ENCODE data around the gene ECI1.
A peak's percentile ranks its signal among the peaks of the same experiment; 100 is the strongest.

The ECI1 gene, protein sequence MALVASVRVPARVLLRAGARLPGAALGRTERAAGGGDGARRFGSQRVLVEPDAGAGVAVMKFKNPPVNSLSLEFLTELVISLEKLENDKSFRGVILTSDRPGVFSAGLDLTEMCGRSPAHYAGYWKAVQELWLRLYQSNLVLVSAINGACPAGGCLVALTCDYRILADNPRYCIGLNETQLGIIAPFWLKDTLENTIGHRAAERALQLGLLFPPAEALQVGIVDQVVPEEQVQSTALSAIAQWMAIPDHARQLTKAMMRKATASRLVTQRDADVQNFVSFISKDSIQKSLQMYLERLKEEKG

DNA sequence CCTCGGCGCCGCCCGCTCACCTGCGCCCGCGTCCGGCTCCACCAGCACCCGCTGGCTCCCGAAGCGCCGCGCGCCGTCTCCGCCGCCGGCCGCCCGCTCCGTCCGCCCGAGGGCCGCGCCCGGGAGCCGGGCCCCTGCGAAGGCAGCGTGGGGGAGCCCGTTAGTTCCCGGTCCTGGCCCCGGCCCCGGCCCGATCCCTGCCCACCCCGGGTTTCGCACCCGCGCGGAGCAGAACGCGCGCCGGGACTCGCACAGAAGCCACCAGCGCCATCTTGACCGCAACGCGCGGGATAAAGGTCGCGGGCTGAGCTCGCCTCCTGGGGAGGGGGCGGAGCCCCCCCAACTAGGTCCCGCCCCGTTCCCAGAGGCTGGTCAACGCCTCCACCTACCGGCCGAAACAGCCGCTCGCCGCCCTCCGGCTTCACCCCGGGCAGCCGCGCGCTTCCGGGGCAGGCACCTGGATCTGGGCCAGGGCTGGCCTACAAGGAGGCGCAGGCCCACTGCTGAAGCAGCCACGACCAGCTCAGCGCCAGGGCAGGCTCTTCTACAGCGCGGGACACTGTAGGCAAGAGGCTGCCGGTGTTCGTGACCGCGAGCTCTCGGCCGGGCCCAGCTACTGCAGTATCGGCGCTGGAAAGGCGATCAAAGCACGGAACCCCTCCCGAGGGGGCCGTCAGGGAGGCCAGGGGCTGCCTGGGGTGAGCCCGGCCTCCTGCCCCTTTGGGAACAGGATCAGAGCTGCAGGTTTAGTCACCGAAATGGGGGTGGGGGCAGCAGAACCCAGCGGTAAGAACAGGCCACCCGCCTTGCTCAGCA is at the start of gene ECI1:
Gene ECI1, minus strand, starts transcription at position 292 of the 816 bp plus-strand sequence. Its CDS starts 21 bp downstream, at position 271.
- DNase-seq: peak; percentile 81

DNA sequence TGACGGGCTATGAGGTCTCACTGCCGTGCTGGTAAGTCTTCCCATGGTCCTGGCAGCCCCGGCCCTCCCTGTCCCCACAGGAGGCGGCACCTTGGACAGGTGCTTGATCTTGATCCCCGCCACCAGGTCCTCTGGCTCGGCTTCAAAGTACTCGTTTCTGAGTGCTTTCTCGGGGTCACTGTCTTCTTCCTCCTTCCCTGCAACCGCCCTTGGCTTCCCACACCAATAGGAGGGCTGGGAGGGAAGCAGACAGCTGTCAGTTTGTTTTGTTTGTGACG is 48.5 kb upstream of the ECI1 start:
- no peak for DNase-seq

DNA sequence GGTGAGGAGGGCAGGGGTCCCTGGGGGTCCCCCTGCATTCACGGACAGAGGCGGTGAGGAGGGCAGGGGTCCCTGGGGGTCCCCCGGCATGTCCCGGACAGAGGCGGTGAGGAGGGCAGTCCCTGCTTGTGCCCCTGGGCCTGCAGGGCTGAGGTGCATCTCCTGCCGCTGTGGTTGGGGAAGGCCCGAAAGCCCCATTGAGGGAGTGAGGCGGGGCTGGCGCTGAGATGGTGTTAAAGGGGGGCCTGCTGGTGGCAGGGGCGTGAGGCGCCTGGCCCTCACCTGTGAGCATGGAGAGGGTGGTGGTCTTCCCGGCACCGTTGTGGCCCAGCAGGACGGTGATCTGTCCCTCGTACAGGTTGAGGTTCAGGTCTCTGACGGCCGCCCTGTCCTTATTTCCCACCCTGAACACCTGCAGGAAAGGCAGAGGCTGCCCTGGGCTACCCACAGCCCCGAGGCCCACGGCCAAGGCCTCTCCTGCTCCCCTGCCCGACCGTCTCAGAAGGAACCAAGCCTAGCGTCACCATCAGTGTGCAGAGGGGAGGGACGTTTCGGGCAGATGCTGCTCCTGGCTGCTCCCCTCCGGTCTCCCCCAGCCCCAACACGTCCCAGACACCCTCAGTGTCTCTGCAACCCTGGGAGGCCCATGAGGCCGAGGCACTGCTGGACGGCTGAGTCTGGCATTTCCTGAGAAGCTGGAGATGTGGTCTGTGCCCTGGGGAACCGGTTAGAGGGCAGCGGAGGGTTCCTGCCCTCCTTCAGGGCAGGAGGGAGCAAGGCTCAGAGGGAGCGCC is 47.9 kb upstream of the ECI1 start:
- no peak for DNase-seq

DNA sequence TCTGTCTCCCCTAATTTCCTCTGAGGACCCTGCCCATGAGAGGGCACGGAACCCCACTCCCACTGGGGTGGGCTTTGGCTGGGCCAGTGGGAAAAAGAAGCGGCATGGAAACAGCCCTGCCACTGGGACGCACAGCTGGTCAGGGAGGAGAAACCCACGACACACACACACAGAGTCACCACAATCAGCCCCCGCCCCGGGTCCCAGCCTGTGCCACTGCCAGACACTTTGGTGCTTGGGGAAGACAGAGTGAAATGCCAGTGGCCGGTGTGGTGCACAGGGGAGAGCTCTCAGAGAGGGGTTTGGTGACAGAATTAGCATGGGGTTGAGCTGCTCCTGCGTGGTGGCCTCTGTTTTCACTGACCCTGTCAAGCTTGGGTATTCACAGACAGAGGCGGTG is 47.2 kb upstream of the ECI1 start:
- no peak for DNase-seq

DNA sequence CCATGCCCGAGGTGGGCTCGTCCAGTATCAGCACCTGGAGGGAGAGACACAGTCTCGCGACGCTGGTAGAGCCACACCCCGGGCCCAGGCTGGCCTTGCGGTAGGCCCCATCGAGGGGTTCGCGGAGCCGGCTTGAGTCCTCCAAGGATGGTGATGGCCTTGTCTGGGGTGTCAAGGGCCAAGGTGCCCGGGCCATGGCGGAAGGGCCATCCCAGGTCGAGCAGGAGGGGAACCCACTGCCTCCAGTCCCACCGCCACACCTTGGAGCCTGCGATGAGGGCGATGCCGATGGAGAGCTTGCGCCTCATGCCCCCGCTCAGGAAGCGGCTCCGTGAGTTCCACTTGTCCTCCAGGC is 46.1 kb upstream of the ECI1 start:
- DNase-seq: no peak

DNA sequence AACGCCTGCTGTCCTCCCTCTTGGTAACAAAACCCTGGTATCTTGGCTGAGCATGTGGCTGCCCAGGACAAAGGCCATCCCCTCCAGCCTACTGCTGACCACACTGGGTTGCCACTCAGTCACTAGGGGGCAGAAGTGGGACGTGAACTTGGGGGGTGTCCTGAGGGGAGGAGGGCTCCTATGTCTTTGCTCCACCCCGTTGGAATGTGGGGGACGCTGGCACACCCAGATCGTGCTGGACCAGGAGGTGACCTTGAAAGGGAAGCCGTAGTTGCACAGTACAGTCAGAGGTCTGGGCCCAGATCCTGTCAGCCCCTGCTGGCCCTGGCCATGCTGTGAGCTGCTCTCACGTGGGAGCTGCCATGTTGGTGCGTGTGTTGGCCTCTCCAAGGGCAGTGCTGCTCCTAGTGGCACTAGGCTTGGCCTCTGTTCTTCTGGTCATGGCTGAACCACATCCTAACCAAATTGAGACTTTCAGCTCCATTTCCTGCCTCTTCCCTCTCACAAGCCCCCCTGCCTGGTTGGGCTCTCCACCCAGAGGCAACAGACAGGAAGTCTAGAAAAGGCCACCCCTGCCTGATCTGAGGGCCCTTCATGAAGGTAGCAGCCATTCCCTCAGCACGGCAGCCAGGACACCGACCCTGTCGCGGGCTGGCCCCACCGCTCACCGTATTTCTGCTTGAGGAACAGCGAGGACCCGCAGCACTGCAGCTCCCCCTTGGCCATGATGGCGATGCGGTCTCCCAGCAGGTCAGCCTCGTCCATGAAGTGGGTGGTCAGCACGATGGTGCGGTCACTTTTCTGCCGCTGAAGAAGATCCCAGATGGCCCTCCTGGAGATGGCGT is 45.5 kb upstream of the ECI1 start:
- DNase-seq: peak; percentile 11

DNA sequence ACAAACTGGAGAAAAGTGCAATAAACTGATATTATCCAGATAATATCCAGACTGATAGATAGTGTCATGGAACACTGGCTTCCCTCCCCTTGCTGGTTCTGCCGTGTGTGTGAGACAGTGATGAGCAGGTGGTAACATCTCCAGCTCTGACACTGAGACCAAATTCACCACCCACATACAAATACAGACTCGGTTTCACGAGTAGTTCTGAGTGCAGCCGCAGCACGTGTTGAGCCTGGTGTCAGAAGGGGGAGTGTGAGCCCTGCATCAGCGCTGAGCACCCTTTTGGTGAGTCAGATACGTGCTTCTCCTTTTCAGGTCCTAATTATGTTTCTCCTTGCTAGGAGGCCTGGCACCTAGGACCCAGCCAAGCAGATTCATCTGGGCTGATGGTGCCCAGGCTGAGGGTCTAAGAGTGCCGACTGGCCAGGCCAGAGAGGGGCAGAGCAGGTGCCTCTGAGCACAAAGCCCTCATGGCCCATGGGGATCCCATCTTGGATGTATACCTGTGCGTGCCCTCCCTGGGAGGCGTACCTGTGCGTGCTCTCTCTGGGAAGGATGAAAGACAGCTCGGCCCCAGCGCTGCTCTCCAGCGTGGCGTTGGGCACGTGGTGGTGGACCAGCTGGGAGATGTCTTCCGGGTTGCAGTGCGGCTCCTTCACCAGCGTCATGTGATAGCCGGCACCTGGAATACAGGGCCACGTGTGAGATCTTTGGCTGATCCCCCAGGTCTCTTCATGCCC is 43.8 kb upstream of the ECI1 start:
- DNase-seq: no peak

DNA sequence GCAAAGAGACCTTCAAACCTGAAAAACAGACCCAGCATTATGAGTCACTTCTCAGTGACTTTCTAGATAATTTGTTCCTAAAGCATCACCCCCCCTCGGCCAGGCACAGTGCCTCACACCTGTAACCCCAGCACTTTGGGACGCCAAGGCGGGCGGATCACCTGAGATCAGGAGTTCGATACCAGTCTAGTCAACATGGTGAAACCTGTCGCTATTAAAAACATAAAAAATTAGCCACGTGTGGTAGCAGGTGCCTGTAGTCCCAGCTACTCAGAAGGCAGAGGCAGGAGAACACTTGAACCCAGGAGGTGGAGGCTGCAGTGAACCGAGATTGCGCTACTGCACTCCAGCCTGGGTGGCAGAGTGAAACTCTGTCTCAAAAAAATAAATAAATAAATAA is 40.8 kb upstream of the ECI1 start:
- DNase-seq: no peak

DNA sequence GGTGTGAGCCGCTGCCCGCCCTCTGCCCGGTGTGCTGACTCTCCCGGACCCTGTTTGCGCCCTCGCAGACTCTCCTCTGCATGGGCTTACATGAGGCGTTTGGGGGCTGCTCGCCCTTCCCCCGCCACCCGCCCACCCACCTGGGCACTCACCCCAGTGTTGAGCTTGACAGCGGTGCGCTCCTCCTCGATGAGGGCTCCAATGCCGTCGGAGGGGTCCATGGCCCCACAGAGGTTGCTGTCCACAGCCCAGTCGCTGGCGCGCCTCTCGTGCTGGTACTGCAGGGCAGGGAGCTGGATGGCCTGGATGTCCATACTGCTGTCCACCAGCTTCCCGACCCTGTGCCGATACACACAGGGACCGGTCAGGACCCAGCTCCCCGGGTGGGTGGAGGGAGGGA is 37.9 kb upstream of the ECI1 start:
- DNase-seq: no peak

DNA sequence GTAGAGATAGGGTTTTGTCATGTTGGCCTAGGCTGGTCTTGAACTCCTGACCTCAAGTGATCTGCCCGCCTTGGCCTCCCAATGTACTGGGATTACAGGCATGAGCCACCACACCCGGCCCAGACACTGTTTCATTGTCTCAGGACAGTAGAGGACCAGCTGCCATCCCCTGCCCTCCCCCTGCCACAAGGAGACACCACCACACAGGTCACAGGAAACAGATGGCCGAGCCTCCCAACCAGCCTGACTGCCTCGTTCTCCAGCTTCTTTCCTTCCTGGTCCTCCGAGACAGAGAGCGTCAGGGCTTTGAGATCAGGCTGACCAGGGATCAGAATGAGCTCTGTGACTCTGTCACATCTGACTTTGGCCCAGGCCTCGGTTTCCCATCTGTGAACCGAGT is 37.3 kb upstream of the ECI1 start:
- no peak for DNase-seq

DNA sequence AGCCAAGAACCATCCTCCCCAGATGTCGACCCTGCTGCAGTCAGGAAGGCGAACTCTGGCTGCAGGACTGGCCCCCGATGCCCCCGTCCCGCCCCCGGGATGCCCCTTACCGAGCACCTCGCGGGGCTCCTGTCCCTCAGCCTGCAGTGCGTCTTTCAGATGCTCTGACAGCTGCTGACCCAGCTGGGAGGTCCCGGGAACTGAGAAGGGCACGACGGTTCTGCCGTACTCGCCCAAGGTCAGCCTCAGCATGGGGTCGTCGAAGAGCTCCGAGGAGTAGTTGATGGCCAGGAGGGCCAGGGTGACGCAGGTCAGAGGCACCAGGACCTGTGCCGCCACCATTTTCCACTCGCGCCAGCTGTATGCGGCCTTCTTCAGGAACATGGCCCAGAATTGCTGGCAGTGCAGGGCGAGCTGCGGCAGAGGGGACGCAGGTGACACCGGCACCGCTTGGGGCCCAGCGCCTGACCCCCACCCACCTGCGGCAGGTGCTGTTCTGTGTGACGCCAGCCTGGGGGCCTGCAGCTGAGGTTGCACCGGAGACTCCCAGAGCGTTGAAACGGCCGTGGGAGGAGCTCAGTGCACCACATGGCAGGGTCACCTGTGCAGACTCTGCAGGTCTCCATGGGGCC is 36.6 kb upstream of the ECI1 start:
- DNase-seq: no peak

DNA sequence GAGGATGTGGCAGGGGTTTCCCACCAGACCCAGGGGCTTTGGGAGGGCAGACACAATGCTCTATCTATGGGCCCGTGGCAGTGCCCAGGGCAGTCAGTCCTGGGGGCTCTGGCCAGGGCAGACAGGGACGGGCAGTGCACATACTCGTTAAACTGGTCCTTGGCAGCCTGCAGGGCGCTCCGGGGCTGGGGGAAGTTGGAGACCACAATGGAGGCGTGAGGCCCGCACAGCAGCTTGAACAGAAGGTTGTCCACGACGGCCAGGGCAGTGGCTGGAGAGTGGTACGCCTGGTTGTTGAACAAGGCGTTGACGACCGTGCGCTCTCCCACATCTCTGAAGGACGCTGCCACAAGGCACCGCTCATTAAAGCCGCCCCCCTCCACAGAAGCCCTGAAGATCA is 35.2 kb upstream of the ECI1 start:
- DNase-seq: no peak

DNA sequence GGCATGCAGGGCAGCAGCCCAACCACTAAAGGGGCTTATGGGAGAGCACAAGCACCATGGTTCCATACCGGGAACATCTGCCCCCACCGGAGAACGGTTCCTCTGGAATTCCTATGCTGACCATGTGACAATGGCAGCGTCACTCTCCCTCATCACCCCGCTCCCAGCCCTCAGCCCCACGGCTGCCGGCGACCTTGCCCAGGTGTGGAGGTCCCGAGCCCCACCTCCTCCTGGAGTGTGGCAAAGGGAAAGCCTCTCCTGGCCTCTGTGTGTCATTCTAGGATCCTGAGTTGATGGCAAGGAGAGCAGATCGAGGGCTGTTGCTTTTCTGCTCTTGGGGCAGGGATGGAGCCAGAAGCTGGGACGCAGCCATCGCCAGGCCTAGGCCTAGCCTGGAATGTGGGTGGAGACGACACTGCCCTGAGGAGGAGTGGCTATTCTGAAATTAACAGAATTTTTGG is 34.4 kb upstream of the ECI1 start:
- no peak for DNase-seq

DNA sequence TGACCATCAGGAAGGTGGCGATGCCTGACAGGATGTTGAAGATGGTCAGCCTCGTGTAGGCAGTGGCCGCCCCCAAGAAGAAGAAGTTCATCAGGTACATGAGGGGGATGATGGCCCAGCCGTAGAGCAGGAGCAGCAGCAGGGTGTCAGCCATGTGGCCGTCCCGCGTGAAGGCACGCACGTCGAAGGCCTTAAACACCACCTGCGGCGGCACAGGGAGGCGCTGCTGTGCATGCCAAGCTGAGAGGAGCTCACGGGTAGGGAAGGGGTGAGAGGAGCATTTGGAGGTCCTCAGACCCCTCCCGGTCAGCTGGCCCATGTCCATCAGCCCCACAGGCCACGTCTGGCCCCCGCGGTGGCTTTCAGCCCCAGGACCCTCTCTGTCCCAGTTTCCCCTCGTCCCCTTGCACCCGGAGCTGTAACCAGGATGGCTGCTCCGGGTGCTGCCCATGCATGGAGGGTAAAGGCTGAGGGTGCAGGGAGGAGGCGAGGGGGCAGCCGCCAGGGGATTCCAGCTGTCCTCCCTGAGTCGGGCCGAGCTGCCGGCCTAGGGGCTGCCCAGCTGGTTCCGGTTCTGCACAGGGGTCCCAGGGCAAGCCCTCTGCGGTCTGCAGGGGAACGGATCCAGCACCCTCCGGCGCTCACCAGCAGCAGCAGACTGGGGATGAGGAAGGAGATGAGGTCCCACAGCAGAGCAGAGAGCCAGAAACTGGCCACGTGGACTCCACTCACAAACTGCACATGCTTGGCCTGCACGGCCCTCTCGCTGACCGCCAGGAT is 33.6 kb upstream of the ECI1 start:
- DNase-seq: no peak

DNA sequence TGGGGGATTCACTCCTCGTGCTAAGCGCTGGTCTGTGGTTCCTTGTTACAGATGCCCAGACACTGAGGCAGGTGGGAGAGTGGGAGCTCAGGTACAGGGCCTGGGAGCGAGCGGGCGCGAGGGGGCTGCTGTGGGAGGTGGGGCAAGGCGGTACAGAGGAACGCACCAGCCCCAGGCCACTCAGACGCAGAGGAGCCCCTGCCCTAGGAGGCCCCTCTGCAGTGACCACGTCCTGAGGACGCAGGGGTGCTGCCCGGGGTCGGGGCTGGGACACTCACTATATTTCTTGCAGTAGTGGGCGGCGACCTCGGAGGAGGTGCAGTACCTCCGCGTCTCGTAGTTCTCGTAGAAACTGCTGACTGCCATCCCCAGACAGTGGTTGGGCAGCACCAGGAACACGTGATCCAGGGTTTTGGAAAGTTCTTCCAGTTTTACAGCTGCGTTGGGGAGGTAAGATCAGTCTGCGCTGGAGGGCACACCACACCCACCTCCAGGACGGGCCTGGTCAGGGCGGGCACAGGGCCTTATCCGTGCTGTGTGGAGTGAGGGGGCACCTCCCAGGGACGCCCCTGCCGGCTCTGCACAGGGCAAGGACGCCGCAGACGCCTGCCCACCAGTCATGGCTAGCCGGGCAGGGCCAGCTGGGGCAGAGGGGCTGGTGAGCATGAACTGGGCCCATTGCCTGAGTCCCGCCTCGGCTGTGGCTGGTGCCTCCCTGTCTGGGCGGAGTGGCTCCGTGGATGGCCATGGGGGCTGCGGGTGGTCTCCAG is 32.8 kb upstream of the ECI1 start:
- no peak for DNase-seq

DNA sequence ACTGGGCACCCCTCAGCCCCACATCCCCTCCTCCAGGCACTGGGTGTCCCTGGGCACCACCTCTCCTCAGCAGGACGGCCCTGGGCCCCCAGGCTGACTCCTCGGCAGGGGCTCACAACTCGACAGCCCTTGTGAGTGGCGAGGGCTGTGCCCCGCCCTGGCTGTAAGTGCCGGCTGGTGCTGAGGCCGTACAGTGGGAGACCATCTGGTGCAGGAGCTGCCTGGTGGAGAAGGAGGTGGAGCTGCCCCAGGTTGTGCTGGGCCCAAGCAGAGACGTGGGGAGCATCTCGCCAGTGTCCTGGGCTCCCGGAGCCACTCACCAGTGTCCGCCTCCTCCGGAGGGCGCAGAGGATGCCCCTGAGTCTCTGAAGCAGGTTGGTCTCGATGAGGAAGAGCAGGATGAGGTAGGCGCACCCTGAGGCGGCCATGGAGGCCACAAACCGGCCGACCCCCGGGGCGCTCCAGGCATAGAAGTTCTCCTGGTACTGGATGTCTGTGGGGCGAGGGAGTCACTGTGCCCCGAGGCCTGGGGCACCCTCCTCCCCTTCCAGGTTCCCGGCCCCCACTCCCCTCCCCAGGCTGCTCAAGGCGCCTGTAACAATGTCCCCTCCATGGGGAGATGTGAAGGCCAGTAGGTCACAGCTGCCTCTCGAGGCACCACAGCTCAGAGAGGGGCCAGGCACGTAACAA is 31.6 kb upstream of the ECI1 start:
- DNase-seq: no peak

DNA sequence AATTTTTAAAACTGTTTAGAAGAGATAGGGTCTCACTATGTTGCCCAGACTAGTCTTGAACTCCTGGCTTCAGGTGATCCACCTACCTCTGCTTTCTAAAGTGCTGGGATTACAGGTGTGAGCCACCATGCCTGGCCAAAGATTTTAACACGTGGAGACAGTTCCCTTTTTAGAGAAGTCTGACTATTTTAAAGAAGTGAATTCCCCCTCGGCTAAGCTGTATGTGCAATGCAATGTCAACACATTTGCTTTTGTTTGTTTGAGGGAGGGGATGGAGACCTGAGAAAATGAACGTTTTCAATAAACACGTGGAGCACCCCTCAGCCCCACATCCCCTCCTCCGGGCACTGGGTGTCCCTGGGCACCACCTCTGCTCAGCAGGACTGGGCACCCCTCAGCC is 30.9 kb upstream of the ECI1 start:
- DNase-seq: no peak

DNA sequence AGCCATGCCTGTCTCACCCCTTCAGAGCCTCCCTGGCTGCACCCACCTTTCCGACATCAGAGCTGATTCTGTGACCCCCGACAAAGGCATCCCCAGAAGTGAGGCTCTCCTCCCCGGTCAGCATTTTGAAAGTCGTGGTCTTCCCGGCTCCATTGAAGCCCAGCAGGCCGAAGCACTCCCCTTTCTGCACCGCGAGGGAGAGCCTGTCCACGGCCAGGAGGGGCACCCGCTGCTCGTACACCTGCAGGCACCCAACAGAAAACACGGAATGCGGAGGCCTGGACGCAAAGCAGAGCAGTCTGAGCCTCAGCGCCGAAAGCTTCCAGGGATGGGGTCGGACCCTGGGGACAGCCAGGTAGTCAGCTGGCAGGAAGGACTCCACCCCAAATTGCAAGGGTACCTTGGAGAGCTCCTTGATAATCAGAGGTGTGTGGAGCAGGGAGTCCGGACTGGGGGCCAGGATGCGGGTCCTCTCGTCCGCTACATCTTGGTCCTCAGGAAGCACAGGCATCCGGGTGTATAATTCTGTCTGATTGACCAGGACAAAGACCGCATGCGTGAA is 29.7 kb upstream of the ECI1 start:
- no peak for DNase-seq

DNA sequence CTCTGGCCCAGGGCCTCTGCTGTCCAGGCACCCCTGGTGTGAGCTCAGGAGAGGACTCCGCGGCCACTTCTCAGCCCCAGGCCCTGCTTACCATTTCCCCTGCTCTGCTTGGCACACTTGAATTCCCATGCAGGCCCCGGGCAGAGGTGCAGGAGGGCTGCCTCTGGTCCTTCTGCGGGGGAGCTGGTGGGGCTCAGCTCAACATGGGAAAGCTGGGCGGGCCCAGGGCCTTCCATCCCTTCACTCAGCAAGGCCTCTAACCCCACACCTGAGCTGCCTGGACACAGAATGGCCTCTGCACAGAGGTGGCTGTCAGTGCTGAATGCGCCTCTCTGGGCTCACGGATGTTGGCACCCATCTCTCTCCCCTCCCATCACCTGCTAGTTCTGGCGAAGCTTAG is 29.1 kb upstream of the ECI1 start:
- no peak for DNase-seq

Measured in stimulated activated CD4-positive, alpha-beta T cell treated with anti-CD3 and anti-CD28 coated beads, Interleukin-4, amount 100 ng/mL, for 24 hours (primary cell).